DND-41 (cell line): ENCODE results near the gene AARS1.
"Not testable (repeated sequence)": the region's sequence is repeated elsewhere in the genome, so short reads cannot be mapped to it uniquely, and the experiment has no call there.

Experiments
- ATAC-seq: fragments of 200-7000 bp; cut with Tn5 transposase; 3 replicates; pipeline ENCODE4 v1.9.1; 2021; ENCODE audit warnings: low read depth; ENCODE audit not compliant: insufficient read depth
- DNase-seq: peaks from one replicate; pipeline ENCODE4 v3.0.0-alpha.2; 2020
- H2AFZ ChIP-seq: 2 replicates; pipeline ENCODE4 v1.6.0; 2012; ENCODE audit warnings: low read depth, low read length
- H3K27ac ChIP-seq: 2 replicates; pipeline ENCODE4 v1.5.1; 2012; ENCODE audit warnings: low read length, inconsistent platforms
- H3K27me3 ChIP-seq: fragments of 200-600 bp; sonication (generic); 2 replicates; pipeline ENCODE4 v1.6.0; 2012; ENCODE audit warnings: low read length, mild to moderate bottlenecking, inconsistent platforms; ENCODE audit not compliant: insufficient read depth, poor library complexity
- H3K36me3 ChIP-seq: 2 replicates; pipeline ENCODE4 v1.5.1; 2012; ENCODE audit warnings: low read length, inconsistent platforms; ENCODE audit not compliant: insufficient read depth
- H3K4me1 ChIP-seq: 2 replicates; pipeline ENCODE4 v1.5.1; 2012; ENCODE audit warnings: mild to moderate bottlenecking, low read length; ENCODE audit not compliant: insufficient read depth
- H3K4me2 ChIP-seq: 2 replicates; pipeline ENCODE4 v1.6.0; 2012; ENCODE audit warnings: mild to moderate bottlenecking, moderate library complexity, low read length, inconsistent platforms; ENCODE audit not compliant: insufficient read depth
- H3K4me3 ChIP-seq, 2 experiments: fragments of 200-600 bp in 1 of 2; shearing (Covaris generic) in 1 of 2; 2 replicates each; pipeline ENCODE4 v1.5.1; 2012 to 2016; ENCODE audit warnings: inconsistent platforms in 2 of 2, low read length in 2 of 2, mild to moderate bottlenecking in 2 of 2, low read depth in 1 of 2, moderate library complexity in 1 of 2
- H3K79me2 ChIP-seq: 2 replicates; pipeline ENCODE4 v1.6.0; 2012; ENCODE audit warnings: low read length, inconsistent platforms; ENCODE audit not compliant: insufficient read depth
- H3K9ac ChIP-seq: 2 replicates; pipeline ENCODE4 v1.6.0; 2012; ENCODE audit warnings: low read depth, mild to moderate bottlenecking, inconsistent platforms, low read length, moderate library complexity
- H3K9me3 ChIP-seq: 2 replicates; pipeline ENCODE4 v1.5.1; 2012; ENCODE audit warnings: low read length, moderate library complexity, mild to moderate bottlenecking, inconsistent platforms; ENCODE audit not compliant: insufficient read depth, severe bottlenecking
- H4K20me1 ChIP-seq: 2 replicates; pipeline ENCODE4 v1.6.0; 2012; ENCODE audit warnings: low read length; ENCODE audit not compliant: insufficient read depth

Gene AARS1

DNA sequence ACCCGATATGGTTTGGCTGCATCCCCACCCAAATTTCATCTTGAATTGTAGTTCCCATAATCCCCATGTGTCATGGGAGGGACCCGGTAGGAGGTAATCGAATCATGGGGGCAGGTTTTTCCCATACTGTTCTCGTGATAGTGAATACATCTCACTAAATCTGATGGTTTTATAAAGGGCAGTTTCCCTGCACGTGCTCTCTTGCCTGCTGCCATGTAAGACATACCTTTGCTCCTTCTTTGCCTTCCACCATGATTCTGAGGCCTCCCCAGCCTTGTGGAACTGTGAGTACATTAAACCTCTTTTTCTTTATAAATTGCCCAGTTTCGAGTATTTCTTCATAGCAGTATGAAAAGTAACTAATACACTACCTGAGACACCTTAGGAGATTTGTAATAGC lies 82.9 kb downstream of the AARS1 start:
- not testable (repeated sequence) for H3K27ac ChIP-seq, H3K4me1 ChIP-seq, ATAC-seq

DNA sequence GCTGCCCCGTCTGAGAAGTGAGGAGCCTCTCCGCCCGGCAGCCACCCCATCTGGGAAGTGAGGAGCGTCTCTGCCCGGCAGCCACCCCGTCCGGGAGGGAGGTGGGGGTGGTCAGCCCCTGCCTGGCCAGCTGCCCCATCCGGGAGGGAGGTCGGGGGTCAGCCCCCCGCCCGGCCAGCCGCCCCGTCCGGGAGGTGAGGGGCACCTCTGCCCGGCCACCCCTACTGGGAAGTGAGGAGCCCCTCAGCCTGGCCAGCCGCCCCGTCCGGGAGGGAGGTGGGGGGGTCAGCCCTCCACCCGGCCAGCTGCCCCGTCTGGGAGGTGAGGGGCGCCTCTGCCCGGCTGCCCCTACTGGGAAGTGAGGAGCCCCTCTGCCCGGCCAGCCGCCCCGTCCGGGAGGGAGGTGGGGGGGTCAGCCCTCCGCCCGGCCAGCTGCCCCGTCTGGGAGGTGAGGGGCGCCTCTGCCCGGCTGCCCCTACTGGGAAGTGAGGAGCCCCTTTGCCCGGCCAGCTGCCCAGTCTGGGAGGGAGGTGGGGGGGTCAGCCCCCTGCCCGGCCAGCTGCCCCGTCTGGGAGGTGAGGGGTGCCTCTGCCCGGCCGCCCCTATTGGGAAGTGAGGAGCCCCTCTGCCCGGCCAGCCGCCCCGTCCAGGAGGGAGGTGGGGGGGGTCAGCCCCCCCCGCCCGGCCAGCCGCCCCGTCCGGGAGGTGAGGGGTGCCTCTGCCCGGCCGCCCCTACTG lies 84.5 kb downstream of the AARS1 start:
- not testable (repeated sequence) for H4K20me1 ChIP-seq, H3K36me3 ChIP-seq, DNase-seq, H3K79me2 ChIP-seq, H3K4me3 ChIP-seq, H3K4me1 ChIP-seq, H2AFZ ChIP-seq, H3K9me3 ChIP-seq, H3K9ac ChIP-seq, H3K27ac ChIP-seq, ATAC-seq, H3K27me3 ChIP-seq, H3K4me2 ChIP-seq

More for the DNA sequence above, 82.9 kb downstream of the AARS1 start:
- not testable (repeated sequence) for H3K36me3 ChIP-seq, H3K4me2 ChIP-seq, H3K9ac ChIP-seq, H3K4me3 ChIP-seq, H4K20me1 ChIP-seq, H3K27me3 ChIP-seq, H2AFZ ChIP-seq, H3K9me3 ChIP-seq, H3K79me2 ChIP-seq, DNase-seq

DNA sequence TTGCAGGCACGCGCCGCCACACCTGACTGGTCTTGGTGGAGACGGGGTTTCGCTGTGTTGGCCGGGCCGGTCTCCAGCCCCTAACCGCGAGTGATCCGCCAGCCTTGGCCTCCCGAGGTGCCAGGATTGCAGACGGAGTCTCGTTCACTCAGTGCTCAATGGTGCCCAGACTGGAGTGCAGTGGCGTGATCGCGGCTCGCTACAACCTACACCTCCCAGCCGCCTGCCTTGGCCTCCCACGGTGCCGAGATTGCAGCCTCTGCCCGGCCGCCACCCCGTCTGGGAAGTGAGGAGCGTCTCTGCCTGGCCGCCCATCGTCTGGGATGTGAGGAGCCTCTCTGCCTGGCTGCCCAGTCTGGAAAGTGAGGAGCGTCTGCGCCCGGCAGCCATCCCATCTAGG lies 85.3 kb downstream of the AARS1 start:
- H3K9me3 ChIP-seq, H2AFZ ChIP-seq, H3K4me3 ChIP-seq, H4K20me1 ChIP-seq, H3K4me1 ChIP-seq, H3K27ac ChIP-seq, H3K4me2 ChIP-seq, H3K79me2 ChIP-seq, H3K36me3 ChIP-seq, H3K9ac ChIP-seq, ATAC-seq, H3K27me3 ChIP-seq, DNase-seq: not testable (repeated sequence)

DNA sequence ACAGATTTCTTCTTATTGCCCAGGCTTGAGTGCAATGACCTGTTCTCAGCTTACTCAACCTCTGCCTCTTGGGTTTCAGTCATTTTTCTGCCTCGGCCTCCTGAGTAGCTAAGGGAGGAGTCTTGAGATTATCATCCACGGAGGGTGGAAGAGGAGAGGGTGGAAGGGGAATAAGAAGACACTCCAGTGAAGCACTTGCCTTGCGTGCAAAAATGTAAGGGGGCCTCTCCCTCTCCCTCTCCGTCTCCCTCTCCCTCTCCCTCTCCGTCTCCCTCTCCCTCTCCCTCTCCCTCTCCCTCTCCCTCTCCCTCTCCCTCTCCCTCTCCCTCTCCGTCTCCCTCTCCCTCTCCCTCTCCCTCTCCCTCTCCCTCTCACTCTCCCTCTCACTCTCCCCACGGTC lies 85.8 kb downstream of the AARS1 start:
- H3K79me2 ChIP-seq, H4K20me1 ChIP-seq, H3K4me2 ChIP-seq, ATAC-seq, H3K36me3 ChIP-seq, H3K9me3 ChIP-seq, H2AFZ ChIP-seq, H3K4me3 ChIP-seq, H3K27ac ChIP-seq, H3K27me3 ChIP-seq, H3K9ac ChIP-seq, H3K4me1 ChIP-seq, DNase-seq: not testable (repeated sequence)
